ENCODE results near the gene ZNF524. TPM values are rescaled to one million over a fixed set of nuclear protein-coding genes. Genes with fewer than 3 reads are reported as not detected.

ZNF524 gene
- polyA plus RNA-seq, 2 donors, result 24.6 to 30.5 TPM

DNA sequence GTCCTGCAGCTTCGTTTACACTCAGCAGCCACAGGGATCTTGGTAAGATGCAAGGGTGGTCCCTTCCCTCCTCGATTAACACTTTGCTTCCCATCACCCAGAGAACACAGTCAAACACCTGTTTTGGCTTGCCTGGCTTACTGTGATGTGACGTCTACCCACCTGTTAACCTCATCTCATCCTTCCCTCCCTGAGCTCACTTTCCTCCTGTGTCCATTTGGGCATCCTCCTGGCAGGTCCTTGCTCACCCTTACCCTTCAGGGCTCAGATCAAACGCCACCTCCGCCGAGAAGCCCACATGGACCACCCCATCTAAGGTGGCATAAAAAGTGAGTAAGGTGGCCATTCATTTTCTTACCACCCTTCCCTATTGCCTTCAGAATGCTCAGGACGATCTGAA, 10.0 kb upstream of the ZNF524 start:
- H3K4me3 ChIP-seq (ENCODE audit: low read depth in 1 of 2, low read length in 2 of 2), result no peak overlapping the region
- no peak overlapping the region for H3K27ac ChIP-seq (ENCODE audit: low read depth in 2 of 2, low read length in 1 of 2)
- no peaks in the 10 kb centered on the region for H3K9me3 ChIP-seq (ENCODE audit: control insufficient read depth in 2 of 2, insufficient read depth in 1 of 2, low read depth in 1 of 2, low read length in 1 of 2)
- H3K27me3 ChIP-seq (ENCODE audit: control insufficient read depth in 1 of 2, insufficient read depth in 2 of 2, low read length in 2 of 2), result no peaks in the 10 kb centered on the region
- peaks cover 0 to 8% of the 10 kb centered on the region in 2 donors for H3K36me3 ChIP-seq (ENCODE audit: control insufficient read depth in 2 of 2, insufficient read depth in 2 of 2, low read length in 1 of 2)
- 51 to 56% methylated on average over 7 of the region's 7 CpGs for WGBS, 2 donors
- peaks cover 5 to 7% of the 10 kb centered on the region in 2 donors for H3K4me1 ChIP-seq (ENCODE audit: control insufficient read depth in 2 of 2, insufficient read depth in 2 of 2, low read length in 1 of 2)

DNA sequence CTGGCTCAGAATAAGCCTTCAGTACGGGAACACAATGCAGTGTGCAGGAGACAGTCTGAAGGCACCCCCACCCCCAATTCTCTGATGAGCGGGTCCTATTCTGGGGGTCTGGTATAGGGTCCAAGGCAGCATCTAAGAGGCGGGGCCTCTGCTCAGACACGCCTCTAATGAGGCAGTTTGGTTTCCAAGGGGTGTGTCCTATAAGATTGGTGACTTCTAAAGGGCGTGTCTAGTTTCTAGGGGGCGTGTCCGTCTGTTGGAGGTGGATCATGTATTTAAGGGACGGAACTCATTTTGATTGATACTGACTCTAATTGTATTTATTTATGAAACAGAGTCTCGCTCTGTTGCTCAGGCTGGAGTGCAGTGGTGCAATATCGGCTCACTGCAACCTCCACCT, 9.5 kb upstream of the ZNF524 start:
- Histone ChIP-seq H3K4me1 (ENCODE audit: control insufficient read depth in 2 of 2, insufficient read depth in 2 of 2, low read length in 1 of 2) (peaks cover 5 to 7% of the 10 kb centered on the region in 2 donors), H3K9me3 (ENCODE audit: control insufficient read depth in 2 of 2, insufficient read depth in 1 of 2, low read depth in 1 of 2, low read length in 1 of 2) (no peaks in the 10 kb centered on the region), H3K27me3 (ENCODE audit: control insufficient read depth in 1 of 2, insufficient read depth in 2 of 2, low read length in 2 of 2) (no peaks in the 10 kb centered on the region), H3K36me3 (ENCODE audit: control insufficient read depth in 2 of 2, insufficient read depth in 2 of 2, low read length in 1 of 2) (peaks cover 0 to 11% of the 10 kb centered on the region in 2 donors), H3K4me3 (ENCODE audit: low read depth in 1 of 2, low read length in 2 of 2) (no peak overlapping the region), H3K27ac (ENCODE audit: low read depth in 2 of 2, low read length in 1 of 2) (no peak overlapping the region)
- 81 to 85% methylated on average over 10 of the region's 10 CpGs for WGBS, 2 donors

DNA sequence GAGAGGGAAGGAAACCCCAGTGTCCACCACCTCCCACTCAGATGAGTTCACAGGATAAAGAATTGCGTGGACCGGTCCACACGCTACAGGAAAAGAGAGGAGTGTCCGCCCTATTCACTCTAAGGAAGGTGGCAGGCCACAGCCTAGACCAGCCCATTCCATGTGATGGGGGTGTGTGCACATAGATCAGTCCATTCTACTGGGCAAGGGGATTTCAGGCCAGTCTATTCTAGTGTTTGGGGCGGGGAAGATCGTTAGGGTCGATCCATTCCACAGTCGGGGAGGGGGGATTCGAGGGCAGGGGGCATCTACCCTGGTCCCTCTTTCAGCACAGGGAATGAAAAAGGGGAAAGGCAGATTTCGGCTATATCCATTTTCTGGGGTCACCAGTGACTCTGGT, 8.5 kb upstream of the ZNF524 start:
- H3K27ac ChIP-seq (ENCODE audit: low read depth in 2 of 2, low read length in 1 of 2), result no peak overlapping the region

DNA sequence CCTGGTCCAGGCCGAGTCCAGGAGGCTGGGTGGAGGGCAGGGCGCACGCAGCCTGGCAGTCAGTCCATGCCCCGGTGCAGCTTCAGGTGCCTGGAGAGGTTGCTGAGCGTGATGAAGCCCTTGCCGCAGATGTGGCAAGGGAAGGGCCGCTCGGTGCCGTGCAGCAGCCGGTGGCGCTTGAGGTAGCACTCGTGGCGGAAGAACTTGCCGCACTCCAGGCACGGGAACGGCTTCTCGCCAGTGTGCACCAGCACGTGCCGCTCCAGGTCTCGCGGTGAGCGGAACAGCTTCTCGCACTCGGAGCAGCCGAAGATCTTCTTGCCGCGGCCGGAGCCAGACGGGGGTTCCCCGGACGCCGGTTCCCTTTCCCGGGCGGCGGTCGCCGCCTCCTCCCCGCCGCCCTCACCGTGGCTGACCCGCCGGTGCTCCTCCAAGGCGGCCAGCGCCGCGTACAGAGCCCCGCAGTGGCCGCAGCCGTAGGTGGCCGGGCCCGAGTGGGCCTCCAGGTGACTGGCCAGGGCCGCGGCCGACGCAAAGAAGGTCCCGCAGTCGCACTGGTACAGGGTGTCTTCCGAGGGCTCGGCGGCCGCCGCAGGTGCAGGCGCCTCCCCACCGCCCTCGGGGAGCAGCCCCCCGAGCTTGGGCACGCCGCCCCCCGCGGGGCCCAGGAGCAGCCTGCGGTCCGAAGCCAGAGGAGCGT, 7.5 kb upstream of the ZNF524 start:
- H3K36me3 ChIP-seq (ENCODE audit: control insufficient read depth in 2 of 2, insufficient read depth in 2 of 2, low read length in 1 of 2), result peaks cover 0 to 19% of the 10 kb centered on the region in 2 donors

More for the DNA sequence above, 8.5 kb upstream of the ZNF524 start:
- Histone ChIP-seq H3K36me3 (ENCODE audit: control insufficient read depth in 2 of 2, insufficient read depth in 2 of 2, low read length in 1 of 2) (peaks cover 0 to 15% of the 10 kb centered on the region in 2 donors), H3K4me3 (ENCODE audit: low read depth in 1 of 2, low read length in 2 of 2) (no peak overlapping the region), H3K9me3 (ENCODE audit: control insufficient read depth in 2 of 2, insufficient read depth in 1 of 2, low read depth in 1 of 2, low read length in 1 of 2) (no peaks in the 10 kb centered on the region), H3K4me1 (ENCODE audit: control insufficient read depth in 2 of 2, insufficient read depth in 2 of 2, low read length in 1 of 2) (peaks cover 0 to 7% of the 10 kb centered on the region in 2 donors), H3K27me3 (ENCODE audit: control insufficient read depth in 1 of 2, insufficient read depth in 2 of 2, low read length in 2 of 2) (no peaks in the 10 kb centered on the region)
- WGBS, 2 donors, result 83 to 85% methylated on average over 10 of the region's 10 CpGs

DNA sequence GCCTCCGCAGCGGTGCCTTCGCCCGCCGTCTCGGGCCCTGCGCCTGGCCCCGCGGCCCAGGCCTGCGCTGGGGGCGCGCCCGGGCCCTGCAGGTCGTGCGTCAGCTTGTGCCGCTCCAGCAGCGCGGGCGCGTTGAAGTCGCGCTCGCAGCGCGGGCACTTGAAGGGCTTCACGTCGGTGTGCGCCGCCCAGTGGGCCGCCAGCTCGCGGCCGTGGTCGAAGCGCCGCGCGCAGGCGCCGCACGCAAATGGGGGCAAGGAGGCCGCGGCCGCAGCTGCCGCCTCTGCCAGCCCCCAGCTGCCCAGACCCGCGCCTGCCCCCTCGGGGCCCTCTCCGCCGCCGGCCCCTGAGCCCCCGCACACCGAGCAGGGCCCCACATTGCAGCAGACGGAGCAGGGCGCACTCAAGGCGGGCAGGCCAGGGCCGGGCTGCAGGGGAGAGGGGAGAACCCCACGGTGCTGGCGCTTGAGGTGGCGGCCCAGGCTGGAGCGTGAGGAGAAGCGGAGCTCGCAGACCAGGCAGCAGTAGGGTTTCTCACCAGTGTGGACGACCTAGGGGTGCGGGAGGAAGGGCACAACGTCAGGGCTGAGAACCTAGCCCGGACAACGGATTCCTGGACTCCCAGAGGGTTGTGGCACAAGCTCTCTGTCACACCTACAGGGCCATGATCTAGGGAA, 6.9 kb upstream of the ZNF524 start:
- Histone ChIP-seq H3K27me3 (ENCODE audit: control insufficient read depth in 1 of 2, insufficient read depth in 2 of 2, low read length in 2 of 2) (no peaks in the 10 kb centered on the region), H3K4me1 (ENCODE audit: control insufficient read depth in 2 of 2, insufficient read depth in 2 of 2, low read length in 1 of 2) (no peaks in the 10 kb centered on the region), H3K27ac (ENCODE audit: low read depth in 2 of 2, low read length in 1 of 2) (no peak overlapping the region), H3K9me3 (ENCODE audit: control insufficient read depth in 2 of 2, insufficient read depth in 1 of 2, low read depth in 1 of 2, low read length in 1 of 2) (no peaks in the 10 kb centered on the region), H3K4me3 (ENCODE audit: low read depth in 1 of 2, low read length in 2 of 2) (no peak overlapping the region), H3K36me3 (ENCODE audit: control insufficient read depth in 2 of 2, insufficient read depth in 2 of 2, low read length in 1 of 2) (peaks cover 0 to 19% of the 10 kb centered on the region in 2 donors)
- 85 to 86% methylated on average over 59 to 68 of the region's 68 CpGs for WGBS, 2 donors

More for the DNA sequence above, 7.5 kb upstream of the ZNF524 start:
- no peak overlapping the region for H3K27ac ChIP-seq (ENCODE audit: low read depth in 2 of 2, low read length in 1 of 2)
- 92 to 96% methylated on average over 44 to 73 of the region's 73 CpGs for WGBS, 2 donors
- no peaks in the 10 kb centered on the region for H3K27me3 ChIP-seq (ENCODE audit: control insufficient read depth in 1 of 2, insufficient read depth in 2 of 2, low read length in 2 of 2)
- no peak overlapping the region for H3K4me3 ChIP-seq (ENCODE audit: low read depth in 1 of 2, low read length in 2 of 2)
- H3K4me1 ChIP-seq (ENCODE audit: control insufficient read depth in 2 of 2, insufficient read depth in 2 of 2, low read length in 1 of 2), result no peaks in the 10 kb centered on the region
- H3K9me3 ChIP-seq (ENCODE audit: control insufficient read depth in 2 of 2, insufficient read depth in 1 of 2, low read depth in 1 of 2, low read length in 1 of 2), result no peaks in the 10 kb centered on the region

DNA sequence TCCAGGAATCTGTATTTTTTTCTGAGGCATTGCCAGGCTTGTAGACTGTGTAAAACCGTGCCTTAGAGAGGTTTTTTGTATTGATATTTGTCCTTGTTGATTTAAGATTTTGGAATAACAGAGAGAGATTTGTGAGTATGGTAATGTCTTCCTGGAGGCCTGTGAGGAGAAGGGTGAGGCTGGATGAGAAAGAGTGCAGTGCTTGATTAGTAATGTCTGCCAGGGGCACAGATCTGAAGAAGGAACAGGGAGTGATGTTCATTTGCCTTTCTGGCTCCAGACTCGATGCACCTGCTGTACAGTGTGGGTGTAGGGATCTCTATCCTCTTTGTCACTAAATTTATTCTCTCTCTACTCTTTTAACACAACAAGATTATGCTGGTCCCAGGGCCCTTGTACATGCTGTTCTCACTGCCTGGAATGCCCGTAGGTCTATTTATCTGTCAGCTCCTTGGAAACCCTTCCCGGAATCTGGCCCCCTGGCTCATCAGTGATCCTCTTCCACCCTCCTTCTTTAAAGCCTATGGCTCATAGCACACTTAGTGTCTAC, 5.0 kb upstream of the ZNF524 start:
- Histone ChIP-seq H3K27me3 (ENCODE audit: control insufficient read depth in 1 of 2, insufficient read depth in 2 of 2, low read length in 2 of 2) (no peaks in the 10 kb centered on the region), H3K4me3 (ENCODE audit: low read depth in 1 of 2, low read length in 2 of 2) (no peak overlapping the region), H3K36me3 (ENCODE audit: control insufficient read depth in 2 of 2, insufficient read depth in 2 of 2, low read length in 1 of 2) (peaks cover 0 to 19% of the 10 kb centered on the region in 2 donors), H3K27ac (ENCODE audit: low read depth in 2 of 2, low read length in 1 of 2) (no peak overlapping the region), H3K9me3 (ENCODE audit: control insufficient read depth in 2 of 2, insufficient read depth in 1 of 2, low read depth in 1 of 2, low read length in 1 of 2) (no peaks in the 10 kb centered on the region), H3K4me1 (ENCODE audit: control insufficient read depth in 2 of 2, insufficient read depth in 2 of 2, low read length in 1 of 2) (no peaks in the 10 kb centered on the region)
- WGBS, 2 donors, result 85 to 90% methylated on average over 4 of the region's 4 CpGs

DNA sequence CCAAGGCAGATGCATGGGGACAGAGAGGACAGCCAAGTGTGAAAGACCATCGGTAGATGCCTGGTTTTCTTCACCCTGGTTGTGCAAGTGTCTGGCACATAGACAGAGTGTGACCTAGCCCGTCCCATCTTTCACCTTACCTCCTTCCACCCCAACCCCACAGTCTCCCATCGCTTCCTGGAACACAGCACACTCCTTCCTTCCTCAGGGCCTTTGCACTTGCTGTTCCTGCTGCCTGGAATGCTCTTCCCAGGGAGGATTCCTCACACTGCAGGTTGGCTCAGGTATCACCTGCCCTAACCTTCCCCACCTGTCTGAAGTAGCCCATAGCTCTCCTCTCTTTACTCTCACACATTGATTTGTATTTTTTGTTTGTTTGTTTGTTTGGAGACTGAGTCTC, 3.8 kb upstream of the ZNF524 start:
- H3K27me3 ChIP-seq (ENCODE audit: control insufficient read depth in 1 of 2, insufficient read depth in 2 of 2, low read length in 2 of 2), result no peaks in the 10 kb centered on the region
- no peak overlapping the region for H3K4me3 ChIP-seq (ENCODE audit: low read depth in 1 of 2, low read length in 2 of 2)
- H3K36me3 ChIP-seq (ENCODE audit: control insufficient read depth in 2 of 2, insufficient read depth in 2 of 2, low read length in 1 of 2), result peaks cover 0 to 19% of the 10 kb centered on the region in 2 donors
- no peak overlapping the region for H3K27ac ChIP-seq (ENCODE audit: low read depth in 2 of 2, low read length in 1 of 2)
- 94 to 96% methylated on average over 3 of the region's 3 CpGs for WGBS, 2 donors
- H3K4me1 ChIP-seq (ENCODE audit: control insufficient read depth in 2 of 2, insufficient read depth in 2 of 2, low read length in 1 of 2), result peaks cover 0 to 2% of the 10 kb centered on the region in 2 donors
- no peaks in the 10 kb centered on the region for H3K9me3 ChIP-seq (ENCODE audit: control insufficient read depth in 2 of 2, insufficient read depth in 1 of 2, low read depth in 1 of 2, low read length in 1 of 2)

DNA sequence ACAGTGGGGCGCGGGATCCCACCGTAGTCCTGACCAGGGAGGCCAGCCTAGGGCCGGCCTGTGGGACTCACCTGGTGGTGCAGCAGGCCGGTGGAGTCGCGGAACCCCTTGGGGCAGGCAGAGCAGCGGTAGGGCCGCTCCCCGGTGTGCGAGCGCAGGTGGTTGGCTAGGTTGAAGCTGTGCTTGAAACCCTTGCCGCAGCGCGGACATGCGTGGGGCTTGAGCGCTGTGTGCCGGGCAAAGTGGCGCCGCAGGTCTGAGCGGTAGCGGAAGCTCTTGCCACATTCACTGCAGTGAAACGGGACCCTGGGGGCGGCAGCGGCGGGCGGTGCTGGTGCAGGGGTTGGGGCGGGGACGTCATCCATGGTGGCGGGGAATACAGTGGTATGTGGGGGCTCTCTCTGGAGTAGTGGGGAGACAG, 2.6 kb upstream of the ZNF524 start:
- peaks cover 0 to 18% of the 10 kb centered on the region in 2 donors for H3K36me3 ChIP-seq (ENCODE audit: control insufficient read depth in 2 of 2, insufficient read depth in 2 of 2, low read length in 1 of 2)
- no peaks in the 10 kb centered on the region for H3K9me3 ChIP-seq (ENCODE audit: control insufficient read depth in 2 of 2, insufficient read depth in 1 of 2, low read depth in 1 of 2, low read length in 1 of 2)
- no peak overlapping the region for H3K27ac ChIP-seq (ENCODE audit: low read depth in 2 of 2, low read length in 1 of 2)
- peaks cover 0 to 2% of the 10 kb centered on the region in 2 donors for H3K4me1 ChIP-seq (ENCODE audit: control insufficient read depth in 2 of 2, insufficient read depth in 2 of 2, low read length in 1 of 2)
- WGBS, 2 donors, result 95 to 96% methylated on average over 30 of the region's 30 CpGs
- no peak overlapping the region for H3K4me3 ChIP-seq (ENCODE audit: low read depth in 1 of 2, low read length in 2 of 2)
- H3K27me3 ChIP-seq (ENCODE audit: control insufficient read depth in 1 of 2, insufficient read depth in 2 of 2, low read length in 2 of 2), result no peaks in the 10 kb centered on the region

DNA sequence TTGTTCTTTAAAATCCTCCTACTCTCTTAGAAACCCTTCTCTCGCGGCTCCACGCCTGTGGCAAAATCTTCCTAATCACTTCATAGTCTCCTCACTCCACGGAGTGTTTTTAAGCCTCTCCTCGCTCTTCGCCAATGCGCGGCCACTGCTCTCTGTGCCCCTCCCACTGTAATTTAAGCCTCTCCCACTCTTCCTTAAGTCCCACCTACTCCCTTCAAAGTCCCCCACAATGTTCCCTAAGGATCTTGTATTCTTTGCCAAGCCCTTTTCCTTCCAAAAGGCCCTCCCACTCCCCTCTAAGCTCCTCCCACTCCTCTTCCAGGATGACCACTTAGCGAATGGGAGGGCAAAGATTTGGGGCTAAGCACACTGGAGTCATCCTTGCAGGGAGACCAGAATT, 2.1 kb upstream of the ZNF524 start:
- no peaks in the 10 kb centered on the region for H3K27me3 ChIP-seq (ENCODE audit: control insufficient read depth in 1 of 2, insufficient read depth in 2 of 2, low read length in 2 of 2)
- H3K36me3 ChIP-seq (ENCODE audit: control insufficient read depth in 2 of 2, insufficient read depth in 2 of 2, low read length in 1 of 2), result peaks cover 0 to 23% of the 10 kb centered on the region in 2 donors
- H3K27ac ChIP-seq (ENCODE audit: low read depth in 2 of 2, low read length in 1 of 2), result no peak overlapping the region
- H3K4me1 ChIP-seq (ENCODE audit: control insufficient read depth in 2 of 2, insufficient read depth in 2 of 2, low read length in 1 of 2), result peaks cover 0 to 2% of the 10 kb centered on the region in 2 donors
- H3K4me3 ChIP-seq (ENCODE audit: low read depth in 1 of 2, low read length in 2 of 2), result no peak overlapping the region
- no peaks in the 10 kb centered on the region for H3K9me3 ChIP-seq (ENCODE audit: control insufficient read depth in 2 of 2, insufficient read depth in 1 of 2, low read depth in 1 of 2, low read length in 1 of 2)
- WGBS, 2 donors, result 86 to 92% methylated on average over 9 of the region's 9 CpGs

Data from esophagus (tissue), 2 donors.